Skin of body (tissue), 2 donors: ENCODE results near the gene SEC14L5. TPM values are rescaled to one million over a fixed set of nuclear protein-coding genes. Genes with fewer than 3 reads are reported as not detected.
"Not testable (repeated sequence)": the region's sequence is repeated elsewhere in the genome, so short reads cannot be mapped to it uniquely, and the experiment has no call there.

ENCODE experiments used
- DNase-seq: peaks from one replicate; lab custom pipeline; 2025; lab: John Stamatoyannopoulos, UW
- total RNA-seq: library from RNA; depleted of rRNA; stranded (reverse); fragments of >200 nt; gene quantifications from one replicate; pipeline ENCODE4 v1.2.3, GENCODE V29; 2014

Gene SEC14L5
- total RNA-seq, 1 donor from 2014 or later, result 0.49 TPM

- no peak for DNase-seq
These were observed 78.4 kb downstream of the SEC14L5 start for GRCh38 chr16:5036228-5037156.

- DNase-seq, result no peak
These were observed 82.3 kb downstream of the SEC14L5 start for GRCh38 chr16:5040451-5040850.

- DNase-seq, result no peak
These were observed 83.5 kb downstream of the SEC14L5 start for GRCh38 chr16:5041600-5042133.

GRCh38 chr16:5042574-5043171 lies 84.5 kb downstream of the SEC14L5 start:
- no peak for DNase-seq

- no peak for DNase-seq
These were observed 85.9 kb downstream of the SEC14L5 start for GRCh38 chr16:5044011-5044540.

- DNase-seq, result not testable (repeated sequence)
These were observed 86.5 kb downstream of the SEC14L5 start for GRCh38 chr16:5044581-5044980.

GRCh38 chr16:5045499-5046115 lies 87.5 kb downstream of the SEC14L5 start:
- DNase-seq, result no peak

GRCh38 chr16:5046914-5047313 lies 88.8 kb downstream of the SEC14L5 start:
- DNase-seq, result no peak

GRCh38 chr16:5054876-5055865 lies 97.0 kb downstream of the SEC14L5 start:
- no peak for DNase-seq

GRCh38 chr16:5056352-5056751 lies 98.2 kb downstream of the SEC14L5 start:
- DNase-seq, result no peak

GRCh38 chr16:5058476-5058875 lies 100.3 kb downstream of the SEC14L5 start:
- DNase-seq, result no peak

- no peak for DNase-seq
These were observed 101.4 kb downstream of the SEC14L5 start for GRCh38 chr16:5059386-5060072.

GRCh38 chr16:5060073-5060641 lies 102.0 kb downstream of the SEC14L5 start:
- DNase-seq, result no peak

GRCh38 chr16:5062051-5062450 lies 103.9 kb downstream of the SEC14L5 start:
- DNase-seq, result no peak

- DNase-seq, result no peak
These were observed 104.9 kb downstream of the SEC14L5 start for GRCh38 chr16:5062790-5063765.

- DNase-seq, result no peak
These were observed 106.8 kb downstream of the SEC14L5 start for GRCh38 chr16:5064915-5065314.

GRCh38 chr16:5065326-5065725 lies 107.2 kb downstream of the SEC14L5 start:
- DNase-seq, result no peak

GRCh38 chr16:5065813-5066212 lies 107.7 kb downstream of the SEC14L5 start, which contains the start of gene C16orf89:
TSS of gene C16orf89 (minus strand) at chr16:5065956. CDS start at chr16:5065908, 48 bp downstream.
- DNase-seq, result no peak
